ENCODE data around the gene SECISBP2. TPM values are rescaled to one million over a fixed set of nuclear protein-coding genes. Genes with fewer than 3 reads are reported as not detected.

The SECISBP2 gene
- total and polyA plus RNA-seq, 3 experiments from 2014 or later, result 22.4 to 37.0 (median 36.7) TPM

DNA sequence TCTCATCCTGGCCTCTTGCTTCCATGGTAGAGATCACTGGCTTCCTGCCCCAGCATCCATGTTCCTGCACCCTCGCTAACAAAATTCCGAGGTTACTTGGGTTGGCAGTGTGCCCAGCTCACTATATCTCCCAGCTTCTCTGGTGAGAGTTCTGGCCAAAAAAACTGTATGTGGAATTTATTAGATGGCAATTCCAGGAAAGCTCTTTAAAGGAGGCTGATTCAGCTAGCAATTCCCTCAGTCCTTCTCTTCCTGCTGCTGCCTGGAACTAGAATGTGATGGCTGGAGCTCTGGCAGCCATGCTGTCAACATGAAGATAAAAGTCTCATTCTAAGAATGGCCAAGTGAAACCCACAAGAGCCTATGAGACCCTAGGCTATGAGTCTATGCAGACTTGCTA is 88.8 kb downstream of the SECISBP2 start:
- Mint-ChIP-seq H3K27ac (peak overlapping the region; percentile 56 to 93 (median 84)), H3K27me3 (peaks cover 0 to 2% of the 10 kb centered on the region in 2 donors), H3K4me1 (peaks cover 76 to 84% (median 77%) of the 10 kb centered on the region in 3 donors), H3K4me3 (peak overlapping the region in 2 of 7 donors; percentile 47 to 66), H3K9me3 (peaks cover 0 to 4% (median 0%) of the 10 kb centered on the region in 5 donors), H3K36me3 (peaks cover 10 to 88% (median 12%) of the 10 kb centered on the region in 3 donors)
- no peaks in the 10 kb centered on the region for H3K27me3 ChIP-seq (ENCODE audit: insufficient read depth, low read length, poor library complexity, severe bottlenecking)
- no peaks in the 10 kb centered on the region for H3K9me3 ChIP-seq (ENCODE audit: low read length)
- peaks cover 66% of the 10 kb centered on the region for H3K4me1 ChIP-seq (ENCODE audit: insufficient read depth, low read length)
- ChIA-PET POLR2A (interaction anchor here (1.1 kb wide), 1 partner anchor 12 kb away, joined by 4 read pairs; no protein-coding TSS in a partner anchor), CTCF (interaction anchor here (2.4 to 3.6 kb wide), 3 partner anchors 12 to 142 kb away, joined by 13 to 25 read pairs (median 25); no protein-coding TSS in a partner anchor)
- H3K36me3 ChIP-seq (ENCODE audit: insufficient read depth, low read length), result peaks cover 39% of the 10 kb centered on the region
- H3K4me3 ChIP-seq (ENCODE audit: low read length), result no peak overlapping the region
- no peak overlapping the region for H3K27ac ChIP-seq (ENCODE audit: low read depth, low read length)
- DNase-seq, result no peak

DNA sequence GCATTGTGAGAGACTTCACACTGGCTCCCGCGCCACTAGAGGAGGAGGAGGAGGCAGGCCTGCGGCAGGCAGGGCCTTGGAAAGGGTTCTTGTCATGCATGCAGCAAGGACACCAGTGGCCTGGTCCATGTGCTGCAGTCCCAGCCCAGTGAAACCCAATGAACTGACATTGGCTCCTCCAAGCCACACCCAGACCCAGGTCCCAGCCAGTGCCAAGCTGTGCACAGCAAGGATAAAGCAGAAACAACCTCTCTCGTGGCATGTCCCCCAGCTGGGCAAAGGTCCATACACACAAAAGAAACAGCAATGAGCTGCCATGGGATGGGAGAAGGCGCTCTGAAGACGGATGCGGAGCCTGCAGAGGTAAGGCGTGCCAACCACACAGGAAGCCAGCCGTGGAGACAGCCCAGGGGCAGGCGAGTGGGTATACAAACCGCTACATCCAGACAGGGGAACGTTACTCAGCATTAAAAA is 90.4 kb downstream of the SECISBP2 start:
- peak; percentile 47 to 85 (median 72) for DNase-seq
- Mint-ChIP-seq H3K27me3 (peaks cover 0 to 2% of the 10 kb centered on the region in 2 donors), H3K36me3 (peaks cover 5 to 88% (median 15%) of the 10 kb centered on the region in 3 donors), H3K27ac (peak overlapping the region; percentile 76 to 96 (median 90)), H3K4me3 (peak overlapping the region; percentile 59 to 93 (median 78)), H3K9me3 (peaks cover 0 to 4% (median 0%) of the 10 kb centered on the region in 5 donors), H3K4me1 (peaks cover 89 to 97% (median 90%) of the 10 kb centered on the region in 3 donors)
- Histone ChIP-seq H3K4me1 (ENCODE audit: insufficient read depth, low read length) (peaks cover 82% of the 10 kb centered on the region), H3K27ac (ENCODE audit: low read depth, low read length) (no peak overlapping the region), H3K36me3 (ENCODE audit: insufficient read depth, low read length) (peaks cover 41% of the 10 kb centered on the region), H3K27me3 (ENCODE audit: insufficient read depth, low read length, poor library complexity, severe bottlenecking) (no peaks in the 10 kb centered on the region), H3K4me3 (ENCODE audit: low read length) (peak overlapping the region; percentile 28), H3K9me3 (ENCODE audit: low read length) (no peaks in the 10 kb centered on the region)
- ChIA-PET POLR2A (interaction anchor here (0.7 to 1.9 kb wide), 5 partner anchors 9 to 115 kb away, joined by 3 to 6 read pairs (median 4); no protein-coding TSS in a partner anchor), CTCF (interaction anchor here (0.6 to 3.6 kb wide), 12 partner anchors 9 to 141 kb away, joined by 3 to 25 read pairs (median 4); partner anchors contain the start of gene SECISBP2)

Other genes starting within 250 kb of the SECISBP2 start
- not detected for gene SHC3, start 139.7 kb upstream of the SECISBP2 start, total RNA-seq
- not detected for gene SHC3, start 139.7 kb upstream of the SECISBP2 start, polyA plus RNA-seq
- gene CKS2, start 7.3 kb upstream of the SECISBP2 start, total RNA-seq, result 100 to 1,000 TPM; 252 to 253 TPM
- 21.2 TPM for gene CKS2, start 7.3 kb upstream of the SECISBP2 start, polyA plus RNA-seq
- 100 to 1,000 TPM; 238 to 243 TPM for gene SEMA4D, start 179.6 kb downstream of the SECISBP2 start, total RNA-seq
- gene SEMA4D, start 179.6 kb downstream of the SECISBP2 start, polyA plus RNA-seq, result 227 TPM